ENCODE results near the gene CPEB3.

CPEB3 gene

GRCh38 chr10:92213049-92213448 is 77.8 kb downstream of the CPEB3 start:
- no peak for DNase-seq (ENCODE audit: low read depth in 2 of 2)

GRCh38 chr10:92208736-92209135 is 82.1 kb downstream of the CPEB3 start:
- DNase-seq (ENCODE audit: low read depth in 2 of 2), result no peak

DNA sequence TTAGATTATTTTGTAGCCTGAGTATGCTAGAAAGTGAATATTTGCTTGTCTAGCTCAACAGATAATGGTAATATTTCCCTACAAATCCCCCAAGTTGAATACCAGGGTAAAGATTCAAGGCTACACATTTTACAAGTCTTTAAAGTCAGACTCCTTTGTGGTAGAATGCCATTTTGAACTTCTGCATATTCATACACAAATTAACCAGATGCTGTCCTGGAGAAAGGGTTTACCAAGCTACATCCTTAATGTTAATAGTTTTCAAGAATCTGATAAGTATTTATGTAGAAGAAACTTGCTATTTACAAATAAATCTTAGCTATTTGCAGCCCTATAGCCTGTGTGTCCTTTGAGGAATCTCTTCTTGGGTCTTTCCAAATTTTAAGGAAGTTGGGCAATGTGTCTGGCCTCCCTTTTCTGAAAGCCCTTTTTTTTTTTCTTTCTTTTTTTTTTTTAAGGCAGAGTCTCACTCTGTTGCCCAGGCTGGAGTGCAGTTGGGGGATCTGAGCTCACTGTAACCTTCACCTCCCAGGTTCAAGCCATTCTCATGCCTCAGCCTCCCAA is 82.6 kb downstream of the CPEB3 start:
- no peak for DNase-seq (ENCODE audit: low read depth in 2 of 2)

DNA sequence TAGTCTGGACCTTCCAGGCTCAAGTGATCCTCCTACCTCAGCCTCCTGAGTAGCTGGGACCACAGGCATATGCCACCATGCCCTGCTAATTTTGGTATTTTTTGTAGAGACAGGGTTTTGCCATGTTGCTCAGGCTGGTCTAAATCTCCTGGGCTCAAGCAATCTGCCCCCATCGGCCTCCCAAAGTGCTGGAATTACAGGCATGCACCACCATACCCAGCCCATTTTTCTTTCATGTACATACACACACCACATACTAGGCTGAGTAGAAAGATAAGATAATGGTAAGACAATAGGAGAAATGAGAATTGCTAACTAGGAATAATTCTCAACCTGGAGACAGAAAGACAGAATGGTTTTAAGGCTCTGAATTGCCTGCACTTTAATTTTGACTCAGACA is 83.8 kb downstream of the CPEB3 start:
- no peak for DNase-seq (ENCODE audit: low read depth in 2 of 2)

- DNase-seq (ENCODE audit: low read depth in 2 of 2), result no peak
Measured at GRCh38 chr10:92203919-92204623, 86.8 kb downstream of the CPEB3 start.

- DNase-seq (ENCODE audit: low read depth in 2 of 2), result no peak
Measured at GRCh38 chr10:92202536-92202935, 88.3 kb downstream of the CPEB3 start.

DNA sequence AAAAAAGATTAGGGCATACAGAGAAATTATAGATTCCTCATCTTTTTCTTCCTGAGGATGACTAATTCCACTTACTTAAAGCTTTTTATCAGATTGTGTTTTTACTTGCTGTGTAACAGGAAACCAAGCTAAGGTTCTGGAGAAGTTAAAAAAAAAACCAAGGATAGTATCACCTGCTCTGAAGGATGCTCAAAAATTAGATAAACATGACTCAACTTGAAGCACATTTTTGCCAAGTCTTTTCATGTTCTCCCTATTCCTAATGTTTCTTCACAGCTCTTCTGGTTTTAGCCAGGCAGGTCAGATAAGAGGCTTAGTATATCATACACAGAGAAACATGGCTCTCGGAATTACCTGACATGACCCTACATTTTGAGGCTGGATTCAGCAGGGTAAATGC is 90.3 kb downstream of the CPEB3 start:
- DNase-seq (ENCODE audit: low read depth in 2 of 2), result no peak

DNA sequence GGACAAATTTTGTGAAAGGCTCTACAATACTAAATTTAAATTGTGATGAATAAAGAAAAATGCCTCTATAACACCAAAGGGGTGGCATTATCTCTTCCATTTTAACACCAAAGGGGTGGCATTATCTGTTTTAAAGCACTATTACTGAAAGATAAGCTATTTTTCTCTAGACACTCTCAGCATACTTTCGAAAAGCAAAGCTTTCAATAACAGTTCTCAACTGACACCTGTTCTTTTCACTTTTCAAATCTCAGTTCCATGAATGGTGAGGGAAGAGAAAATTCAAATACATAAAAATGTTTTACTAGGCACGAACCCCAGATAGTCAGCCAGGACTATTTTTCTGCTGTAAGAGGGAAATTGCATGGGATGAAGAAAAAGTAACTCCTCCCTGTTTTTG is 103.8 kb downstream of the CPEB3 start:
- DNase-seq (ENCODE audit: low read depth in 2 of 2), result no peak

DNA sequence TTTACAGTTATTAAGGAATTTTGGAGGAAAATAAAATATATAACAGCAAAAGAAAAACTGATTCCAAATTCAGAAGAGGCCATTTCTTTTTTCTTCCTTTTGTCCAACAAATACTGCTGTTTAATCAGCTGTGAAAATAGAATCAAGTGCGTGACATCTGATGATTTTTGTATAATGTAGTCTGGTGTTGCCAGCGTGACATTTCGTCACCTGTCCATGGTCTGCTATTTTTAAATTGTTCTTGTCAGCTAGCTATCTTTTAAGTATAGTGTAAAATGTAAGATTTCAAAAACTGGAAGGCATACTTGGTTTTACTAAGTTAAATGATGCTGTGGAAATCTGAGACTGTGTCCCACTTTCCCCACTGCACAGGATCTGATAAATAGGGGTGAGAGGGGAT is 105.9 kb downstream of the CPEB3 start:
- no peak for DNase-seq (ENCODE audit: low read depth in 2 of 2)

GRCh38 chr10:92183199-92183598 is 107.7 kb downstream of the CPEB3 start:
- no peak for DNase-seq (ENCODE audit: low read depth in 2 of 2)

GRCh38 chr10:92181575-92181974 is 109.3 kb downstream of the CPEB3 start:
- DNase-seq (ENCODE audit: low read depth in 2 of 2), result no peak

DNA sequence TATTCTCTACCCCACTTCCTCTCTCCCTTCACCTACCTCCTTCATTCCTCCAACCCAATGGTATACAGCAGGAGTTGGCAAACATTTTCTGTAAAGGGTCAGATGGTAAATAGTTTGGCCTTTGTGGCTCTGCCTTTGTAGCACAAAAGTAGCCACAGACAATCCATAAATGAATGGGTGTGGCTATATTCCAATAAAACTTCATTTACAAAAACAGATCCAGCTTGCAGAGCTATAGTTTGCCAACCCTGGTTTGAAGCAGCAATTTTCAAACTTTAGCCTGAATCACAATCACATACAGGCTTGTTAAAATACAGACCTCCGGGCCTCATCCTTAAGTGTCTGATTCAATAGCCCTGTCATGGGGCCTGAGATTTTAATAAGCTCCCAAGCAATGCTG is 110.5 kb downstream of the CPEB3 start:
- DNase-seq (ENCODE audit: low read depth in 2 of 2), result no peak

DNA sequence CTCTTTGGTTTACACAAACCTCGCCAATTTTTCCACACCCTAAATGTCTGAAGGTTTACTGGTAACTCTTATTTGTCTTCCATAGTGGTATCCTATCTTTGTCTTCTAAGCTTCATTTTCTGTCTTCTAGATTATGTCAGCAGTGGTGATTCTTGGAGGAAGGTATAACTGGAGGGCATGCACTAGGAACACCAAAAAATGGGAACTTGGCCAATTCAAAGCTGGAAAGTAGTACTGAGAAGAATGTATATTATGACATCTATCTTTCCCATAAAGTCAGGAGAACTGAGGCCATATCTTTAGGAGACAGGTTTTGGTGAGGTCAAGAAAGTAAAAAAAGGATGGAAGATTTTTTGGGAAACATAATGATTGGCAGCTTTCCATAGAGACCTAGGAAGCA is 113.3 kb downstream of the CPEB3 start:
- DNase-seq (ENCODE audit: low read depth in 2 of 2), result no peak

DNA sequence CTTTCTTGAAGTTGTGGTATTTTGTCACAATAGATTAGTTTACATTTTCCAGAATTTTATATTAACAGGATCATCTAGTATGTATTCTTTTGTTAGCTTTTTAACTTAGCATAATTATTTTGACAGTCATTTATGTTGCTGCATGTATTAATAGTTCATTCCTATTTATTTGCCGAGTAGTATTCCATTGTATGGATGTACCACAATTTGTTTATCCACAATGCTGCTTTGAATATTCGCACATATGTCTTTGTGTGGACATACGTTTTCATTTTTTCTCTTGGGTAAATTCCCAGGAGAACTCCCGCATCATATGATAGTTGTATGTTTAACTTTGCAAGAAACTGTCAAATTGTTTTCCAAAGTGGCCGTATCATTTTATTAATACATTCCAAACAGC is 115.7 kb downstream of the CPEB3 start:
- no peak for DNase-seq (ENCODE audit: low read depth in 2 of 2)

- DNase-seq (ENCODE audit: low read depth in 2 of 2), result no peak
Measured at GRCh38 chr10:92173996-92174395, 116.9 kb downstream of the CPEB3 start.

DNA sequence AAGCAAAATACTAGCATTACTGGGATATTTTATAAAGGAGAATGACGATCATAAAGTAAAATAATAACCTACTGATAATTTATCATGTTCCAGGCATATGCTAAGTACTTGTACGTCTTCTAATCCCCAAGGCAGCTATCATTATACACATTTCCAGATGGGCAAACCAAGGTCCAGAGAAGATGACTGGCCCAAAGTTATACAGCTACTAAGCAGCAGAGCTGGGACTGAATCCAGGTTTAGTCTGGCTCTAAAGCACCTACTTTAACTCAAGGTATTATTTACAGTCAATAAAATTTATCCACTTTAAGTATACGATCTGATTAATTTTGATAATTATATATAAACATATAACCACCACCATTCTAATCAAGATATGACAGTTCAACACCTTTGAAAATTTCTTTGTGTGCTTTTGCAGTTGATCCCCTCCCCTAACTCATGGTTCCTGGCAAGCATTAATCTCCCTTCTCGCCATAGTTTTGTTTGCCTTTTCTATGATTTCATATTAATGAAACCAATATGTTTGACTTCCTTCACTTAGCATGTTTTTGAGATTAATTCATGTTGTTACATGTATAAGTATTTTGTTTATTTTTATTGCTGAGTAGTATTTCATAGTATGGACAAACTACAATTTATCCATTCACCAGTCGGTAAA is 126.7 kb downstream of the CPEB3 start:
- no peak for DNase-seq (ENCODE audit: low read depth in 2 of 2)

- DNase-seq (ENCODE audit: low read depth in 2 of 2), result no peak
Measured at GRCh38 chr10:92162541-92162940, 128.3 kb downstream of the CPEB3 start.

- no peak for DNase-seq (ENCODE audit: low read depth in 2 of 2)
Measured at GRCh38 chr10:92156874-92157773, 133.8 kb downstream of the CPEB3 start.

DNA sequence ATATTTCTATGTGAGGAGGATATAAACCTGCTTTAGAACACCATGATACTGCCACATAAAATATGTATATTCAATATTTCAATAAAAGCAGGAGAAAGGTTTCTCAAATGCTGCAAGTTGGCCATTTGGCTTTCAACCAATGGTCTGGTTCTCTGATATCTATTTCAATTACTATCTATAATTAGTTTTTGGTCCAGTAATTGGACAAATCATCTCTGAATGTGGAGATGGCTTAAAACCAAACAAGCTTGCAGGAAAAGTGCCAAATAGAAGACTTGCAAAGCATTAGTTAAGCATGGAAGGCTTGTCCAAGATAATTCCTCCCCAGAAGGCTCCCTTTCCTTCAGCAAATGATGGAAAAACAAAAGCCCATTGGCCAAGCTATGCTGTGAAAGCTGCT is 140.1 kb downstream of the CPEB3 start:
- DNase-seq (ENCODE audit: low read depth in 2 of 2), result no peak

DNA sequence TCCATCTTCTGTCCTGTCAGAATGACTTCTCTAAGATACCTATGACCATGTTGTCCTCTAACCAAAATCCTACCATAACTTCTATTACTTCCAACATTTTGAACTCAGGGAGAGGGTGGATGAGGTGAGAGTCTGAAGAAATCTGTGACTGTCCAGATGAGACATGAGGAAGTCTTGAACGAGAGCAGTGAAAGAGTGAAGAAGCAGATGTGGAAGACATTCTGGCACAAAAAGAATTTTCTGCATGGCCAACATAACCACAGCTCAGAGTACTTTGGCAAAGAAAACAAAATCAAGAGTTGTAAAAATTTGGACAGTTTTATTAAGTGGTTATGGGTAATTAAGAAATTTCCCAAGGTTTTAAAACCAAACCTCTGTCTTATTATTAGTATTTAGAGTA is 141.6 kb downstream of the CPEB3 start:
- no peak for DNase-seq (ENCODE audit: low read depth in 2 of 2)

DNA sequence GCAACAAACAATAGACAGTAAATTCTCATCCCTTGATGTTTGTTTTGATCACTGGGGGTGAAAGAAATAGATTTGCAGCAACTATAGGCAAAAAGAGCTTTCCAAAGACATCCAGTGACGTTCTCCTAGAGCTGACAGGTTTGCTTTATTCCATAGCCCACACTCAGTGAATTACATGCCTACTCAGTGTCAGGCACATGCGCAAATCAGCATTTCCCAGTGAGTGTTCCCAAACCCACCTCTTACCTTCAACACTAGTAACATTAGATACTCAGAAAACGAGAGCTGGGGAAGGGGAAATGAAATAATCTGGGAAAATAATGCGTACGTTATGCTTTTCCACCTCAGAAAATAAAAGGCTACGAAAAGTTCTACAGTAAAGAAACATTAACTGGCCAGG is 144.1 kb downstream of the CPEB3 start:
- DNase-seq (ENCODE audit: low read depth in 2 of 2), result no peak

GRCh38 chr10:92146107-92146506 is 144.8 kb downstream of the CPEB3 start:
- no peak for DNase-seq (ENCODE audit: low read depth in 2 of 2)

Data from stimulated activated CD4-positive, alpha-beta T cell treated with anti-CD3 and anti-CD28 coated beads, Interleukin-15, amount 100 ng/mL, for 48 hours (primary cell).